Right lung (tissue), 10 donors: ENCODE data around the gene TMEM52. TPM values are rescaled to one million over a fixed set of nuclear protein-coding genes. Genes with fewer than 3 reads are reported as not detected.

Experiments
- DNase-seq, 2 donors: peaks; one replicate each; pipeline ENCODE4 v3.0.0-alpha.2; 2013
- long read RNA-seq, 8 donors: transcript quantifications; one replicate each; lab custom pipeline, GENCODE V29; 2026
- polyA plus RNA-seq, 5 donors: library from polyadenylated mRNA; unstranded; fragments of 120-200 nt; gene quantifications; one replicate each; pipeline versions ENCODE4 v1.2.1 to v1.2.3, GENCODE V29; 2013; ENCODE audit warnings: inconsistent platforms in 1 of 5, low replicate concordance in 1 of 5; ENCODE audit not compliant: insufficient read length in 5 of 5, insufficient read depth in 1 of 5

The TMEM52 gene
- 1 to 10 TPM; 1.5 to 9.5 (median 2.3) TPM for polyA plus RNA-seq
- long read RNA-seq, donor 1, partial matches to known transcripts = 0 of 1 reads
- long read RNA-seq, donor 1, other reads (novel, unspliced or antisense) = 0 of 1 reads
- long read RNA-seq, donor 2 = 0 reads
- long read RNA-seq, donor 3, partial matches to known transcripts = 0 of 2 reads
- long read RNA-seq, donor 3, other reads (novel, unspliced or antisense) = 0 of 2 reads
- long read RNA-seq, donor 4, partial matches to known transcripts = 0 of 1 reads
- long read RNA-seq, donor 4, other reads (novel, unspliced or antisense) = 0 of 1 reads
- long read RNA-seq, donor 5, partial matches to known transcripts = 0 of 4 reads
- long read RNA-seq, donor 5, other reads (novel, unspliced or antisense) = 0 of 4 reads
- long read RNA-seq, donor 6, partial matches to known transcripts = 0 of 1 reads
- long read RNA-seq, donor 6, other reads (novel, unspliced or antisense) = 0 of 1 reads
- long read RNA-seq, donor 7 = 0 reads
- long read RNA-seq, donor 8 = 0 reads

- no peak for DNase-seq
Measured at GRCh38 chr1:1918901-1919303, at the start of gene TMEM52. Gene TMEM52, minus strand, starts transcription at chr1:1919279. Its CDS starts 14 bp downstream, at chr1:1919265.

GRCh38 chr1:1967879-1968278, 48.8 kb upstream of the TMEM52 start:
- DNase-seq = no peak

GRCh38 chr1:1967151-1967550, 48.1 kb upstream of the TMEM52 start:
- no peak for DNase-seq

- DNase-seq = no peak
Measured at GRCh38 chr1:1966071-1966740, 47.1 kb upstream of the TMEM52 start.

GRCh38 chr1:1965546-1965945, 46.5 kb upstream of the TMEM52 start:
- DNase-seq = no peak

GRCh38 chr1:1964811-1965210, 45.7 kb upstream of the TMEM52 start:
- no peak for DNase-seq

- DNase-seq = no peak
Measured at GRCh38 chr1:1963570-1963969, 44.5 kb upstream of the TMEM52 start.

- DNase-seq = no peak
Measured at GRCh38 chr1:1962752-1963151, 43.7 kb upstream of the TMEM52 start.

GRCh38 chr1:1960480-1961196, 41.6 kb upstream of the TMEM52 start:
- DNase-seq = no peak

- peak; percentile 79 to 81 for DNase-seq
Measured at GRCh38 chr1:1959840-1960479, 40.9 kb upstream of the TMEM52 start.

- no peak for DNase-seq
Measured at GRCh38 chr1:1959459-1959839, 40.4 kb upstream of the TMEM52 start.

GRCh38 chr1:1958071-1958541, 39.0 kb upstream of the TMEM52 start:
- no peak for DNase-seq

- DNase-seq = no peak
Measured at GRCh38 chr1:1957533-1957961, 38.5 kb upstream of the TMEM52 start.

GRCh38 chr1:1956586-1957532, 37.8 kb upstream of the TMEM52 start:
- no peak for DNase-seq

- DNase-seq = no peak
Measured at GRCh38 chr1:1956101-1956500, 37.0 kb upstream of the TMEM52 start.

GRCh38 chr1:1955621-1956094, 36.6 kb upstream of the TMEM52 start:
- DNase-seq = no peak

GRCh38 chr1:1954831-1955441, 35.9 kb upstream of the TMEM52 start:
- DNase-seq = no peak

- DNase-seq = no peak
Measured at GRCh38 chr1:1954015-1954414, 34.9 kb upstream of the TMEM52 start.

GRCh38 chr1:1950940-1951339, 31.9 kb upstream of the TMEM52 start:
- no peak for DNase-seq

- no peak for DNase-seq
Measured at GRCh38 chr1:1948783-1949182, 29.7 kb upstream of the TMEM52 start.
